Mucosa of gallbladder (tissue), 1 donor: ENCODE results near the gene ANKRD13A. TPM values are rescaled to one million over a fixed set of nuclear protein-coding genes. Genes with fewer than 3 reads are reported as not detected.
A peak's percentile ranks its signal among the peaks of the same experiment; 100 is the strongest.
"Not testable (repeated sequence)": the region's sequence is repeated elsewhere in the genome, so short reads cannot be mapped to it uniquely, and the experiment has no call there.

Experiments used
- DNase-seq: peaks from one replicate; pipeline ENCODE4 v3.0.0-alpha.2; 2020; ENCODE audit warnings: low spot score
- total RNA-seq: library from RNA; stranded (reverse); gene quantifications from one replicate; pipeline ENCODE4 v1.2.1, GENCODE V29; 2021
- donor health status: DM: no; HTN: no; CAD: no.

The ANKRD13A gene
- total RNA-seq, 1 donor from 2014 or later = 54.3 TPM

DNA sequence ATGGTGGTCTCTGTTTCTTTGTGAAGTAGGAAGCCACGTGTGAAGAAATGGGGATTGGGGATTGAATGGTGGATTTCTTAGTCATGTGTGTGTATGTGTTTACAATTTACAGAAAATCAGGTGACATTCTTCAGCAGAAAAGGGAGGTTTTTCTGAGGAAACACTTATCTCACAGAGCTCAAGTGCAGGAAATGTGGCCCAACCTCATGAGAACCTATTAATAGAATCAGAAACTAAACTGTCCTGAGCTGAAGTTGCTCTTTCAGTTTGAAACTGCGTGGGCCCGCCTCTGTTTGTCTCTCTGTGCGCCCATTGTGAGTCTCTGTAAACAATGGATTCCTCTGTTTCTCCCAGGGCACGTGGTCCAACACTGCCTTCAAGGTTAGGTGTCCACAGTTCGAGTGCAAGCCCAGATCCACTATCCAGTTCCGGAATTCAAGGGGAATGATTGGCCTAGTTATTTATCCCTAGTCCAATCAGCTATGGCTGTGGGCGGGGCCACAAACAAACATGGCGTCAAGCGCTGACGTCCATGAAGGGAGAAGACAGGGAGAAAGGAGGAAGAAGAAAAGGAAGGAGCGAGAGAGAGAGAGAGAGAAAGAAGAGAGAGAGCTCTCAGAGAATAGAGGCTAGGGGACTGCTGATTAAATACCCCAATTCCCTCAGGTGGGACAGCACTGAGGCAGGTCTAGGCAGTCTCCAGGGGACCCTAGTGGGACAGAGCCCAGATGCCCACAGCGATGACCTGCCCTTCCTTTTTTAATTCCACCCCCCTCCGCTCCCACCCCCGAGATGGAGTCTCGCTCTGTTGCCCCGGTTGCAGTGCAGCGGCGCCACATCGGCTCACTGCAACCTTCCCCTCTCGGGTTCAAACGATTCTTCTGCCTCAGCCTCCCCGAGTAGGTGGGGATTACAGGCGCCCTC lies 80.5 kb downstream of the ANKRD13A start:
- DNase-seq = peak; percentile 42

DNA sequence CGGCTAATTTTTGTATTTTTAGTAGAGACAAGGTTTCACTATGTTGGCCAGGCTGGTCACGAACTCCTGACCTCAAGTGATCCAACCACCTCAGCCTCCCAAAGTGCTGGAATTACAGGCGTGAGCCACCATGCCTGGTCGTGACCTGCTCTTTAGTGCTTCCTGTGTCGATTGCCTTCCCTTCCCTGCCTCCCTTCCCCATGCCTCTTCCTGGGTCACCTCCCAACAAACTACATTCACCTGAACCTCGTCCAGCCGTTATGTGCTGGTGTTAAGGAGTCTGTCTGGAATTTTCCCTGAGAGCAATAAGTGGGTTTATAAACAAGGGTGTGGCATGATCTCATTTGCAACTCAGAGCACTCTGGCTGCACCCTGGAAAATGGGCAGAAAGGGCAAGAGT lies 81.2 kb downstream of the ANKRD13A start:
- DNase-seq = no peak

DNA sequence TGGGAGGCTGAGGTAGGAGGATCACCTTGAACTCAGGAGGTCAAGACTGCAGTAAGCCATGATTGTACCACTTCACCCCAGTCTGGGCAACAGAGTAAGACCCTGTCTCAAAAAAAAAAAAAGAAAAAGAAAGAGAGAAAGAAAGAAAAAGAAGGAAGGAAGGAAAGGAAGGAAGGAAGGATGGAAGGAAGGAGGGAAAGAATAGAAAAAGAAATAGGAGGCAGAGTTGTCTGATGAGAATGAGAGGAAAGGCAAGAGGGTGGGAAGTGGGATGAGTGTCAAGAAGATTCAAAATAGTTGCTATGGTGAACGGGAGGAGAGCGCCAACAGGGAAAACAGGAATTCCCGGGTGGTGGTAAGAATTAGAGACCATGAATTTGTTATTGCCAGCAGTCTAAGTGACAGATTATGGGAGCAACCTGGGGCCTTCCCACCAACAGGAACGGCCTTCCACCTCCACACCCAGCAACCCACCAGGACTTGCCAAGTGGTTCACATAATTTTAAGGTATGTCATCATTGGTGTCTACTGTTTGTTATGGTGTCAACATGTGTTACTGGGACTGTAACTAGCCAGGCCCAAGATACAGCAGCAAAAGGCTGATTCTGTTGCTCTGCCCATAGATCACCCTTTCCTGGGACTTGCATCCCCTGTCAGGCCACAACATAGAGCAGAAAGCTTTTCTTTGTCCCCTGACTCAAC lies 85.2 kb downstream of the ANKRD13A start:
- no peak for DNase-seq

DNA sequence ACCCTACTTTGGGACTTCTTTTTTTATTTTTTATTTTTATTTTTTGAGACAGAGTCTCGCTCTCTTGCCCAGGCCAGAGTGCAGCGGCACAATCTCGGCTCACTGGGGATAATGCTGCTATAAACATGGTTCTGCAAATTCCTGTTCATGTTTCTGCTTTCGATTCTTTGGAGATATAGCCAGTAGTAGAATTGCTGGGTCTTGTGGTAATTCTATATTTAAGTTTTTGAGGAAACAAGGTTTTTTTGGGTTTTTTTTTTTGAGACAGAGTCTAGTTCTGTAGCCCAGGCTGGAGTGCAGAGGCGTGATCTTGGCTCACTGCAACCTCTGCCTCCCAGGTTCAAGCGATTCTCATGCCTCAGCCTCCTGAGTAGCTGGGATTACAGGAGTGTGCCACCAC lies 89.0 kb downstream of the ANKRD13A start:
- DNase-seq = not testable (repeated sequence)

DNA sequence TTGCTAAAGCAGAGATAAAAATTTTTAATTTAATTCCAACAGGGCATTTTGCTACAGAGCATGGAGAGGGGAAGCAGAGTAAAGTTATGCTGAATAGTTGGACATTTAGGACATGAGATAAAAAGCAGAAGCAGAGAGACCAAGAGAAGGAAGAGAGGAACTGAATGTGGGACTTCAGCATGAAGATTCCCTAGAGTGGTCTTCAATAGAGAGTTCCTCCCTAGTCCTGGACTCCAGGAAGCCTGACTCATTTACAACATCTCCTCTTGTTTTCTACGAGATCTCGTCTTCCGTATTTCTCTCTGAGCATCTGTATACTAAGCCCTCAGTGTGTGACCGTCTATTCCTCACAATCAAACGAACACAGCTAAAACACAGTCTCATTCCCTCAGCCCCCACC lies 89.7 kb downstream of the ANKRD13A start:
- DNase-seq = no peak

Other genes with a start within 250 kb of the ANKRD13A start
- gene TRPV4, start 166.0 kb upstream of the ANKRD13A start, total RNA-seq = 2.1 TPM
- 28.2 TPM for gene GLTP, start 118.9 kb upstream of the ANKRD13A start, total RNA-seq
- 18.8 TPM for gene TCHP, start 99.2 kb upstream of the ANKRD13A start, total RNA-seq
- gene GIT2, start 3.1 kb upstream of the ANKRD13A start, total RNA-seq = 43.6 TPM
- 21.2 TPM for gene C12orf76, start 49.1 kb downstream of the ANKRD13A start, total RNA-seq
- gene IFT81, start 124.9 kb downstream of the ANKRD13A start, total RNA-seq = 17.3 TPM